ENCODE measurements around the gene EYS.

The EYS gene

GRCh38 chr6:64681416-64682160, 1025.4 kb downstream of the EYS start:
- Mint-ChIP-seq H3K9me3 (no peaks in the 10 kb centered on the region), H3K27me3 (ENCODE audit: low read depth, poor library complexity) (no peaks in the 10 kb centered on the region), H3K4me1 (no peaks in the 10 kb centered on the region), H3K36me3 (ENCODE audit: low read depth) (no peaks in the 10 kb centered on the region), H3K4me3 (no peak overlapping the region), H3K27ac (no peak overlapping the region)
- no peak for DNase-seq
- no peak for TF ChIP-seq CTCF (IDR thresholded peaks at IDR 0.05)

- no peaks in the 10 kb centered on the region for H3K27me3 Mint-ChIP-seq (ENCODE audit: low read depth, poor library complexity)
- H3K9me3 Mint-ChIP-seq = no peaks in the 10 kb centered on the region
- DNase-seq = no peak
- TF ChIP-seq CTCF (IDR thresholded peaks at IDR 0.05) = no peak
- no peak overlapping the region for H3K27ac Mint-ChIP-seq
- H3K4me1 Mint-ChIP-seq = no peaks in the 10 kb centered on the region
- H3K36me3 Mint-ChIP-seq (ENCODE audit: low read depth) = no peaks in the 10 kb centered on the region
- H3K4me3 Mint-ChIP-seq = no peak overlapping the region
These were observed 1026.6 kb downstream of the EYS start for GRCh38 chr6:64680446-64680845.

- no peak overlapping the region for H3K27ac Mint-ChIP-seq
- no peaks in the 10 kb centered on the region for H3K27me3 Mint-ChIP-seq (ENCODE audit: low read depth, poor library complexity)
- H3K4me1 Mint-ChIP-seq = no peaks in the 10 kb centered on the region
- H3K4me3 Mint-ChIP-seq = no peak overlapping the region
- no peaks in the 10 kb centered on the region for H3K9me3 Mint-ChIP-seq
- H3K36me3 Mint-ChIP-seq (ENCODE audit: low read depth) = no peaks in the 10 kb centered on the region
- no peak for TF ChIP-seq CTCF (IDR thresholded peaks at IDR 0.05)
- DNase-seq = no peak
These were observed 1027.6 kb downstream of the EYS start for GRCh38 chr6:64679416-64679815.

- H3K36me3 Mint-ChIP-seq (ENCODE audit: low read depth) = no peaks in the 10 kb centered on the region
- no peak for DNase-seq
- peaks cover 6% of the 10 kb centered on the region for H3K27me3 Mint-ChIP-seq (ENCODE audit: low read depth, poor library complexity)
- no peaks in the 10 kb centered on the region for H3K9me3 Mint-ChIP-seq
- H3K4me3 Mint-ChIP-seq = no peak overlapping the region
- no peak for TF ChIP-seq CTCF (IDR thresholded peaks at IDR 0.05)
- H3K4me1 Mint-ChIP-seq = no peaks in the 10 kb centered on the region
- H3K27ac Mint-ChIP-seq = no peak overlapping the region
These were observed 1034.4 kb downstream of the EYS start for GRCh38 chr6:64672651-64673050.

- no peak overlapping the region for H3K4me3 Mint-ChIP-seq
- TF ChIP-seq CTCF (IDR thresholded peaks at IDR 0.05) = no peak
- H3K27ac Mint-ChIP-seq = no peak overlapping the region
- peaks cover 6% of the 10 kb centered on the region for H3K27me3 Mint-ChIP-seq (ENCODE audit: low read depth, poor library complexity)
- H3K9me3 Mint-ChIP-seq = no peaks in the 10 kb centered on the region
- no peak for DNase-seq
- no peaks in the 10 kb centered on the region for H3K36me3 Mint-ChIP-seq (ENCODE audit: low read depth)
- no peaks in the 10 kb centered on the region for H3K4me1 Mint-ChIP-seq
These were observed 1034.9 kb downstream of the EYS start for GRCh38 chr6:64672131-64672530.

GRCh38 chr6:64665137-64665536, 1041.9 kb downstream of the EYS start:
- H3K36me3 Mint-ChIP-seq (ENCODE audit: low read depth) = no peaks in the 10 kb centered on the region
- peaks cover 7% of the 10 kb centered on the region for H3K9me3 Mint-ChIP-seq
- no peaks in the 10 kb centered on the region for H3K4me1 Mint-ChIP-seq
- DNase-seq = no peak
- H3K27ac Mint-ChIP-seq = no peak overlapping the region
- no peak for TF ChIP-seq CTCF (IDR thresholded peaks at IDR 0.05)
- no peaks in the 10 kb centered on the region for H3K27me3 Mint-ChIP-seq (ENCODE audit: low read depth, poor library complexity)
- H3K4me3 Mint-ChIP-seq = no peak overlapping the region
